ENCODE measurements around the gene ICE1.

DNA sequence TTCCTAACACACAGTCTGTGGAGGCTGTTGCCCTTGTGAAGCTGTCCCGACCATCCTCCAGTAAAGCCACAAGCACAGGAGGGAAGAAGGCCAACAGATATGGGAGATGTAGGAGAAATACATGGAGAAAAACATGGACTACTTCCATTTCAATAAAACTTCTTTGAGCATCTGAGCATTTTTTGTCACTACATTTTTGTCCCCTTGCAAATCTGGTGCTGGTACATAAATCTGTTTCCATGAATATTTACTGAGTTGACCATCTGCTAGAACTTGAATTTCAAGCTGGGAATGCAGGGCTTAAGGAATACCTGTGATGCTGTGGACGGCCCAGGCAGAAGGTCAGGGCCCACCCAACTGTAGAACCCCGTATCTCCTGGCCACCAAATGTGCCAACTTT lies 43.9 kb upstream of the ICE1 start:
- TF ChIP-seq GABPA (IDR thresholded peaks at IDR 0.05 in 1 of 2, conservative IDR thresholded peaks at IDR 0.05 in 1 of 2) (no peak), ZBTB33 (IDR thresholded peaks at IDR 0.05) (no peak), YY1 (IDR thresholded peaks at IDR 0.05) (no peak), HNF4G (IDR thresholded peaks at IDR 0.05) (no peak), MAX (IDR thresholded peaks at IDR 0.05) (no peak), RAD21 (IDR thresholded peaks at IDR 0.05) (no peak), RXRA (IDR thresholded peaks at IDR 0.05) (no peak), NR2F2 (IDR thresholded peaks at IDR 0.05) (no peak)
- TF ChIP-seq, protein P1, sequence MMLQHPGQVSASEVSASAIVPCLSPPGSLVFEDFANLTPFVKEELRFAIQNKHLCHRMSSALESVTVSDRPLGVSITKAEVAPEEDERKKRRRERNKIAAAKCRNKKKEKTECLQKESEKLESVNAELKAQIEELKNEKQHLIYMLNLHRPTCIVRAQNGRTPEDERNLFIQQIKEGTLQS (IDR thresholded peaks at IDR 0.05), result no peak
- TF ChIP-seq, protein P2, sequence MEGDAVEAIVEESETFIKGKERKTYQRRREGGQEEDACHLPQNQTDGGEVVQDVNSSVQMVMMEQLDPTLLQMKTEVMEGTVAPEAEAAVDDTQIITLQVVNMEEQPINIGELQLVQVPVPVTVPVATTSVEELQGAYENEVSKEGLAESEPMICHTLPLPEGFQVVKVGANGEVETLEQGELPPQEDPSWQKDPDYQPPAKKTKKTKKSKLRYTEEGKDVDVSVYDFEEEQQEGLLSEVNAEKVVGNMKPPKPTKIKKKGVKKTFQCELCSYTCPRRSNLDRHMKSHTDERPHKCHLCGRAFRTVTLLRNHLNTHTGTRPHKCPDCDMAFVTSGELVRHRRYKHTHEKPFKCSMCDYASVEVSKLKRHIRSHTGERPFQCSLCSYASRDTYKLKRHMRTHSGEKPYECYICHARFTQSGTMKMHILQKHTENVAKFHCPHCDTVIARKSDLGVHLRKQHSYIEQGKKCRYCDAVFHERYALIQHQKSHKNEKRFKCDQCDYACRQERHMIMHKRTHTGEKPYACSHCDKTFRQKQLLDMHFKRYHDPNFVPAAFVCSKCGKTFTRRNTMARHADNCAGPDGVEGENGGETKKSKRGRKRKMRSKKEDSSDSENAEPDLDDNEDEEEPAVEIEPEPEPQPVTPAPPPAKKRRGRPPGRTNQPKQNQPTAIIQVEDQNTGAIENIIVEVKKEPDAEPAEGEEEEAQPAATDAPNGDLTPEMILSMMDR (IDR thresholded peaks at IDR 0.05; ENCODE audit: low read depth, low read length, missing input control), result no peak
- TF ChIP-seq, protein P3, sequence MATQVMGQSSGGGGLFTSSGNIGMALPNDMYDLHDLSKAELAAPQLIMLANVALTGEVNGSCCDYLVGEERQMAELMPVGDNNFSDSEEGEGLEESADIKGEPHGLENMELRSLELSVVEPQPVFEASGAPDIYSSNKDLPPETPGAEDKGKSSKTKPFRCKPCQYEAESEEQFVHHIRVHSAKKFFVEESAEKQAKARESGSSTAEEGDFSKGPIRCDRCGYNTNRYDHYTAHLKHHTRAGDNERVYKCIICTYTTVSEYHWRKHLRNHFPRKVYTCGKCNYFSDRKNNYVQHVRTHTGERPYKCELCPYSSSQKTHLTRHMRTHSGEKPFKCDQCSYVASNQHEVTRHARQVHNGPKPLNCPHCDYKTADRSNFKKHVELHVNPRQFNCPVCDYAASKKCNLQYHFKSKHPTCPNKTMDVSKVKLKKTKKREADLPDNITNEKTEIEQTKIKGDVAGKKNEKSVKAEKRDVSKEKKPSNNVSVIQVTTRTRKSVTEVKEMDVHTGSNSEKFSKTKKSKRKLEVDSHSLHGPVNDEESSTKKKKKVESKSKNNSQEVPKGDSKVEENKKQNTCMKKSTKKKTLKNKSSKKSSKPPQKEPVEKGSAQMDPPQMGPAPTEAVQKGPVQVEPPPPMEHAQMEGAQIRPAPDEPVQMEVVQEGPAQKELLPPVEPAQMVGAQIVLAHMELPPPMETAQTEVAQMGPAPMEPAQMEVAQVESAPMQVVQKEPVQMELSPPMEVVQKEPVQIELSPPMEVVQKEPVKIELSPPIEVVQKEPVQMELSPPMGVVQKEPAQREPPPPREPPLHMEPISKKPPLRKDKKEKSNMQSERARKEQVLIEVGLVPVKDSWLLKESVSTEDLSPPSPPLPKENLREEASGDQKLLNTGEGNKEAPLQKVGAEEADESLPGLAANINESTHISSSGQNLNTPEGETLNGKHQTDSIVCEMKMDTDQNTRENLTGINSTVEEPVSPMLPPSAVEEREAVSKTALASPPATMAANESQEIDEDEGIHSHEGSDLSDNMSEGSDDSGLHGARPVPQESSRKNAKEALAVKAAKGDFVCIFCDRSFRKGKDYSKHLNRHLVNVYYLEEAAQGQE (IDR thresholded peaks at IDR 0.05), result no peak
